Right renal cortex interstitium (tissue), 3 donors: ENCODE data around the gene ZFYVE26. TPM values are rescaled to one million over a fixed set of nuclear protein-coding genes. Genes with fewer than 3 reads are reported as not detected.
"Not testable (repeated sequence)": the region's sequence is repeated elsewhere in the genome, so short reads cannot be mapped to it uniquely, and the experiment has no call there.

Experiments
- DNase-seq, 3 donors: peaks; one replicate each; pipeline ENCODE4 v3.0.0-alpha.2; 2013; ENCODE audit warnings: low read depth in 3 of 3, low spot score in 2 of 3
- polyA plus RNA-seq, 3 donors: library from polyadenylated mRNA; unstranded; fragments of 120-200 nt; gene quantifications; one replicate each; pipeline ENCODE4 v1.2.1, GENCODE V29; 2013; ENCODE audit not compliant: insufficient read length in 3 of 3

ZFYVE26 gene
- polyA plus RNA-seq, 3 donors: 15.4 to 15.7 (median 15.5) TPM

DNA sequence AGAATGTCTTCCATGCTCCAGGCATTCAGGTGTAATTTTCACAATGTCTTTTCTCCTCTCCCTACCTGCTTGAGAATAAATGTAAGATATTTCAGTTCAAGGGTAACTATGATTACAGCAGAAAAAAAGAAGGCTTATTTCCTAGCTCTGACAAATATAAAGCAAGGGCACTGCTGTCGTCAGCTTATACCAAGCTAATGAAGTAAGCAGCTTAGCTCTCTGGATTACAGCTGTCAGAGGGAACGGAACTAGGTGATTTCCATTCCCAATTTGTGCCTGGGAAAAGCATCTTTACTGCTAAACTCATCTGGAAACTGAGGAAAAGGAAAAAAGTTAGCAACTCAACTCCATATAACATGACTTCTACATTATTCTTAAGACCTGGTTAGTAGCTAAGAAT is 56.5 kb downstream of the ZFYVE26 start:
- no peak for DNase-seq

GRCh38 chr14:67757175-67757574 is 59.2 kb downstream of the ZFYVE26 start:
- DNase-seq: no peak

DNA sequence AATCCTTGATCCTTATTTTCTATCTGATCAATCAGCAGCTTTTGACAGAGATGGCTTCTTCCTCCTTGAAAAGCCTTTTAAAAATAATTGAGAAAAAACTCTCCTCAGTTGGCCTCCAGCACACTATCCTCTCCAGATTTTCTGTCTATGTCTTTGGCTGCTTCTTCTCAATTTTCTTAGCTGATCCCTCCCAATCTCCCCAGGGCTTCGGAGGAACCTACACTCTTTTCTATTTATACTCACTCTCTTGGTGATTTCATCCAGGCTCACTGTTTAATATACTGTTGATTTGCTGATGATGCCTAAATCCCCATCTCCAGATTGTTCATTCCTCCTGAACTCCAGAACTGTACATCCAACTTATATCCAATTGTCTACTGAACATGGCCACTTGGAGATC is 59.9 kb downstream of the ZFYVE26 start:
- DNase-seq: no peak

DNA sequence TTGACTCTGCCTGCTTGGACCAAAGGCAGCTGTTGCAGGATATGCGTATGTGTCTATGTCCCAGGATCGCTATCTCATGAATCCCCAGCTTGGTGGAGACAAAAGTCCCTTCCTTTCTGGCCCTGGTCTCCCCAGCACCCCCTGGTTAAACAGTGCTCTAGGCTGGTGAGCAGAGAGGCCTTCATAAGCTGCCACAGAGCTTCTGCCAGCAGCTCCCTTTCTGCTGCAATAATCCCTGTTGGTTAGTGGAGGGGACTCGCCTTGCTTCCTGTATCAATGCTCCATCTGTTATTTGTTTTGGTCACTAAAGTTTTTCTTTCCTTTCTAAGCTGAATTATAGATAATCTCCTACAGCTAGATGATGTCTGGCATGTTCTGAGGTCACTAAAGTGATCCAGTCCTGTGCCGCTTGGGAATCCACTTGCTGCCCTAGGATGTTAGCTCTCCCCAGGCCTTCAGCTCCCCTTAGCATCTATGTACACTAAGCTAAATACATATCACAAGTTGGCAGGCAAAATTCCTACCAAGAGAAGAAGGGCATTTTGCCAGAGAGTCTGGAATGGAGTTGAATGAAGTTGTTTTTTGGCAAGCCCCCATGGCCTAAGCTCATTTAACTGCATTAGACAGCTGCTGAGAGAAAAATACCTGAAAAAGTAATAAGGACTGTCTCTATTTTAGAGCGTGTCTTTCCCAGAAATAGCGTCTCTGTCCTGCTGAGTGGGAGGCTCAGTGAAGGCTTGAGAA is 66.9 kb downstream of the ZFYVE26 start:
- DNase-seq: no peak

GRCh38 chr14:67748312-67748711 is 68.1 kb downstream of the ZFYVE26 start:
- no peak for DNase-seq

- no peak for DNase-seq
These were observed 69.5 kb downstream of the ZFYVE26 start for GRCh38 chr14:67746927-67747326.

DNA sequence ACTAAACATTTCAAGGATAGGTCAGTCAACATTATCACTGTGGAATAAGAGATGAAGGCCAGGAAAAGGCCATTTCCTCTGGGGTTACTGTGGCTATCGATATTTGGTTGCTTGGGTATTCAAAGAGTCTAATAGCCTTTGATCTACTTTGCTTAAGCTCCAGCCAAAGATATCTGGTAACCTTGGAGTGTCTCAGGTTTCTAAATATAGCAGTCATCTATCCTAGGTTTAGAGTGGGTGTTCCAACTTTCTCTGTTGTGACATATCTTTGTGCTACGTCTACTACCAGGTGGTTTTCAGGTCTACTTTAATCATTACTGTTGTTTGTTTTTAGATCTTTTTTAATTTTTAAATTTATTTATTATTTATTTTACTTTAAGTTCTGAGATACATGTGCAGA is 72.3 kb downstream of the ZFYVE26 start:
- no peak for DNase-seq

GRCh38 chr14:67738740-67739504 is 77.5 kb downstream of the ZFYVE26 start:
- no peak for DNase-seq

GRCh38 chr14:67736771-67737170 is 79.6 kb downstream of the ZFYVE26 start:
- DNase-seq: no peak

DNA sequence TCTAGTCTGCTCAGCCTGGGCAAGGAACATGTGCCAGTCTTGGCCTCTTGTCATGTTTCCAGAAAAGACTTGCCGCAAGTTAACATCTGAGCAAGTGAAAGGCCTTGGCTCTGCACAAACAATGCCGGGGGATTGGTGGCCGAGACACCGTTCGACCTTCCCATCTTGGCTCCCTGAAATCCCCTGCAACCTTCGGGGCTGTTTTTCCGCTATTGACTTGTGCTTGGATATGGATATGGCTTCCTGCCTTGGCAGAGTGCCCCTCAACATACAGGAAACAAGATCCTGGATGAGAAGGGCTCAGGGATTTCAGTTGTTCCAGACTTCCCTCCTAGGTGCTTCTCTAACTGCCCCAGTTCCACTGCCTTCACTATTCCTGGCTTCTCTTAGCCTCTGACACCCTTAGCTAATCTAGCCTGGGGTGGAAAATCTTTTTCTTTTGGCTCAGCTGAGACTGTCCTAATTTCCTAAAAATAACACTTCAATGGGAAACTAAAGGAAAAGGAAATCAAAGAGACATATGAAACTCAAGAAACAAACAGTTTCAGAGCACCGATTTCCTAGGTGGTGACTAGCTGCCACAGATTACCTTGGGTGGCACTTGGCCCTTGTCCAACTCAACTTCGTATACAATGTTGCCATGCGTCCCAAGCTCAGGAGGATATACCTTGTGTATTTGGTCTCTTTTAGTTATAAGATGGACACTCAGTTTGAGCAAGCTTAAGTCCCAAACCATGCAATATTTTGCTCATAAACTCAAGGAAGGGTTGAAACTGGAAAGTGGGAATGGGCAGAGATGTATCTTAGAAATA is 80.8 kb downstream of the ZFYVE26 start:
- no peak for DNase-seq

- no peak for DNase-seq
These were observed 81.7 kb downstream of the ZFYVE26 start for GRCh38 chr14:67734675-67735074.

DNA sequence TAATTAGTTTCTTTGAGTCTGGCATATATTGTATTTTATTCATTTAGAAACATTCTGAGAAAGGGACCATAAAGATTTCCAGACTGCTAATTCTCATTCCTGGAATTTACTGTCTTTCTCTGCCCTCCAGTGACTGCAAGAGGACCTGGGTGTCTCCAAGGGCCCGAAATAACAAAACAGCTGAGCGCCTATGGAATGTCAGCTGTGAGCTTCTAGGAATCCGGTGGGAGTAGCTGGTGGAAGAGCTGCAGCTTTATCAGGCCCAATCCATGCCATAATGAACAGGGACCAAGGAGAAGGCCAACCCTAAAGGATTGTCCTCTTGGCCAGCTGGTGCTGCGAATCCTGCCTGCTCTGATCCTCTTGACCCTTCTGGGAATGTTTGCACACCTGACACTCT is 82.8 kb downstream of the ZFYVE26 start:
- peak in 1 of 3 donors; percentile 27 for DNase-seq

DNA sequence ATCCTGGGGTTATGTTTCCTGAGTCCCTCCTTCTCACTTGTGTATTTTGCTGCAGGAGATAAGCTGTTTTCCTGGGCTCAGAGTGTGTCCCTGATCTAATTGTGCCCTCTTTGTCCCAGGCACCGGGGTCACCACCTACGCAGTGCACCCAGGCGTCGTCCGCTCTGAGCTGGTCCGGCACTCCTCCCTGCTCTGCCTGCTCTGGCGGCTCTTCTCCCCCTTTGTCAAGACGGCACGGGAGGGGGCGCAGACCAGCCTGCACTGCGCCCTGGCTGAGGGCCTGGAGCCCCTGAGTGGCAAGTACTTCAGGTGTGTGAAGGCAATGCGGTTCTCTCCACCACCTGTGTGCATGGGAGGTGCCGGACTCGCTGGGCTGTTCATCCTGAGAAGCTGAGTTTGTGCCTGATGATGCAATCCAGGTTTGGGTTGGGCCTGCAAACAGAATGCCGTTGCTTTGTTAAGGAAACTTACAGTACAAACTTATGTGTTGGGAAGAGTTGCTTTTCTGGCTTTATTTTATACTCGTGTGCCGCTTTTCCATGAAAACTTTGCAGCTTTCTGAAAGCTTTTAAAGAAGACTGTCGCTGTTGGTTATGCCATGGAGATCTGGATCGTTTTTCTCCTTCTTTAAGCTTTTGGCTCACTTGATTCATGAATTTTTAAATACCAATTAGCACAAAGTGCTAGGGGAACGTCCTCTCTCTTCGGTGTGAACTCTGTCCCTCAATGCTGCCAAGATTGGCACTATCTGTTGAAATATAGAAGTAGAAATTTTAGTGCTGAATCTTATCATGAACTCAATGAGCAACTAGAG is 87.1 kb downstream of the ZFYVE26 start:
- no peak for DNase-seq

DNA sequence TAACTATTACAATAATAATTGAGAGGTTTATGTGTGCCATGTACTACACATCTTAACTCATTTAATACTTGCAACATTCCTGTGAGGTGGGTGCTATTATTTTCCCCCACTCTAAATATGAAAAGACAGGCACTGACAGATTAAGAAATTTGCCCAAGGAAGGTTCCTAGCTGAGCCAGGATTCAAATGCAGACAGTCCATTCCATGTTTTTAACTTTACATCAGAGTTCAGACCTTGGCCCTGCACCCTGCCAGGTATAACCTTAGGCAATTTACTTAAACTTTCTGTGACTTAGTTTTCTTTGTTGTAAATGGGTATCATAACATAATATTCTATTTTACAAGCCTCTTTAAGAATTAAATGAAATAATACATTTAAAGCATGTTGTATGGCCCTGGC is 88.1 kb downstream of the ZFYVE26 start:
- DNase-seq: no peak

- DNase-seq: no peak
These were observed 89.0 kb downstream of the ZFYVE26 start for GRCh38 chr14:67727361-67727760.

DNA sequence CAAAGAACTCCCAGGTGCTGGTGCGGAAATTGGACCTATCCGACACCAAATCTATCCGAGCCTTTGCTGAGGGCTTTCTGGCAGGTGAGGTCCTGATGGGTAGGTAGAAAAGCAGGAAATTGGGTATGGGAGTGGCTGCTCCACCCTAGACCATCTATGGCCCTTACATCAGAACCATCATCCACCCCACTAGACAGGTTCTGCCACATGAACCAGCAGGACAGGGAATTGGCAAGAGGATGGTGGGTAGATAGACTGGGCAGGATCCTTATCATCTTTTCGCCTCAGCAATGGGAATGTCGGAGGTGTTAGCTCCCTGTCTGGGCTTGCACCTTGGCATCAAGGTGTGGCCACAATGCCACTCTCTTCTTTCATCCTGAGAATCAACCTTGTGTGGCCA is 91.2 kb downstream of the ZFYVE26 start:
- DNase-seq: no peak

DNA sequence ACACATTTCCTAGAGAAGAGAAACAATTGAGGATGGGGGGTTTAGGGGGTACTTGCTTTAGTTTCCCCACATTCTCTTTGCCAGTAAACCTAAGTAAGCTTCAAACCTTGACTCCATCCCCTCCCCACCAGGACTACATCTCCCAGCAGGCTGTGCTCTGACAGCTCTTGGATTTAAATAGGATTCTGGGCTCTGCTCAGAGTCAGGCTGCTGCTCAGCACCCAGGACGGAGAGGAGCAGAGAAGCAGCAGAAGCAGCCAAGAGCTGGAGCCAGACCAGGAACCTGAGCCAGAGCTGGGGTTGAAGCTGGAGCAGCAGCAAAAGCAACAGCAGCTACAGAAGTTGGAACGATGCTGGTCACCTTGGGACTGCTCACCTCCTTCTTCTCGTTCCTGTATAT is 94.1 kb downstream of the ZFYVE26 start:
- no peak for DNase-seq

DNA sequence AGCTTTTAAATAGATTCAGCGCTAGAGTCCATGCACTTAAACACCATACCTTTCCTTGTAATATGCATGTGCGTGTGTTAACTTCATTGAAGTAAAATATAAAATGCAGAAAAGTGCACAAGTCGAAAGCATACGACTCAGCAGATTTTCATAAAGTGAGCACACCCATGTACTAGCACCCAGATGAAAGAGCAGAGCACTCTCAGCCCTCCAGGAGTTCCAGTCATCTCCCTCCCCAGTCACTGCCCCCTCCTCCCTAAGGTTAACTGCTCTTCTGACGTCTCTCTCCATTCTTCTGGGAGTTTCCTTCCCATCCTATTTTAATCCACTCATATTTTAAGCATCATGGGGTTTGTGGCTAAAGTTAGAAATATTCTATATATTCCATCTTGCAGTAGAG is 94.5 kb downstream of the ZFYVE26 start:
- DNase-seq: no peak

- no peak for DNase-seq
These were observed 96.5 kb downstream of the ZFYVE26 start for GRCh38 chr14:67719866-67720265.

DNA sequence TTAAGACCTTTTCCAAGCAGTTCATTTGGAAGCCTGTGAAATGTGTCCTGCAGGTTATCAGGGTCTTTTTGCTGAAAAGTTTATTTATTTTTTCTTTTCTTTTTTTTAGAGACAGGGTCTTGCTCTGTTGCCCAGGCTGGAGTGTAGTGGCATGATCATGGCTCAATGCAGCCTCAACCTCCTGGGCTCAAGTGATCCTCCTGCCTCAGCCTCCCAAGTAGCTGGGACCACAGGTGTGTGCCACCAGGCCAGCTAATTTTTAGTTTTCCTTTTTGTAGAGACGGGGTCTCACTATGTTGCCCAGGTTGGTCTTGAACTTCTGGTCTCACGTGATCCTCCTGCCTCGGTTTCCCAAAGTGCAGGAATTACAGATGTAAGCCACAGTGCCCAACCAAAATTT is 97.0 kb downstream of the ZFYVE26 start:
- DNase-seq: not testable (repeated sequence)

DNA sequence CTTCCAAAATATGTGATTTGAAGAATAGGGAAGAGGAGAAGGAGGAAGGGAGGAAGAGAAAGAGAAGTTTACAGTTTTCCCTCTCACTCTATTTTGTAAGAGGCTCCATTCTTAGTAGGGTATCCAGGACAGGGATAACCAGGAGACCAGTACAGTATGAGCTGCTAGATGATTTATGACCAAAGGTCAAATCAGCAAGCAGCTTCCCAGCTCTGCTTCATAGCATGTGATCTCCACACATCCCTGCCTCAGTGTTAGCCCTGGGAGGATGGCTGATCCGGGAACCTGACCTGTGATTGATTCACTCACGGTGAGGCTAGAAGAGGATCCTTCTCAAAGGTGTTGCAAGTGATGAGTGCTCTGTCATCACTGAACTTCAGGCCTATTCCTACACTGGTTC is 98.1 kb downstream of the ZFYVE26 start:
- no peak for DNase-seq
